Measurements from ENCODE around the gene HACD3. TPM values are rescaled to one million over a fixed set of nuclear protein-coding genes. Genes with fewer than 3 reads are reported as not detected.

Gene HACD3
- total RNA-seq, 2 donors from 2014 or later = 36.0 to 68.7 TPM

GRCh38 chr15:65576664-65577063, 46.4 kb downstream of the HACD3 start:
- H3K4me1 ChIP-seq = no peaks in the 10 kb centered on the region
- no peaks in the 10 kb centered on the region for H3K9me3 ChIP-seq
- H3K27me3 ChIP-seq = no peaks in the 10 kb centered on the region
- intact Hi-C loops (cut with DNase I) = no loop called here
- H3K27ac ChIP-seq = no peak overlapping the region
- TF ChIP-seq CTCF (IDR thresholded peaks at IDR 0.05) = no peak
- no peak overlapping the region for H3K4me3 ChIP-seq
- H3K9ac ChIP-seq (ENCODE audit: low read depth in 2 of 2, low read length in 2 of 2) = no peak overlapping the region
- H3K36me3 ChIP-seq = peaks cover 14% of the 10 kb centered on the region
- DNase-seq = no peak

- Histone ChIP-seq H3K4me1 (no peaks in the 10 kb centered on the region), H3K9ac (ENCODE audit: low read depth in 2 of 2, low read length in 2 of 2) (no peak overlapping the region), H3K27me3 (no peaks in the 10 kb centered on the region), H3K4me3 (no peak overlapping the region), H3K27ac (no peak overlapping the region), H3K9me3 (no peaks in the 10 kb centered on the region), H3K36me3 (peaks cover 14% of the 10 kb centered on the region)
- intact Hi-C loops (cut with DNase I) = no loop called here
- no peak for TF ChIP-seq CTCF (IDR thresholded peaks at IDR 0.05)
- DNase-seq = no peak
Measured at GRCh38 chr15:65577129-65577996, 47.1 kb downstream of the HACD3 start.

GRCh38 chr15:65578904-65579728, 48.9 kb downstream of the HACD3 start:
- TF ChIP-seq CTCF (IDR thresholded peaks at IDR 0.05) = no peak
- no peak overlapping the region for H3K9ac ChIP-seq (ENCODE audit: low read depth in 2 of 2, low read length in 2 of 2)
- intact Hi-C loops (cut with DNase I) = no loop called here
- DNase-seq = no peak
- peaks cover 14% of the 10 kb centered on the region for H3K36me3 ChIP-seq
- H3K27ac ChIP-seq = no peak overlapping the region
- H3K9me3 ChIP-seq = no peaks in the 10 kb centered on the region
- no peaks in the 10 kb centered on the region for H3K4me1 ChIP-seq
- H3K27me3 ChIP-seq = no peaks in the 10 kb centered on the region
- H3K4me3 ChIP-seq = no peak overlapping the region

GRCh38 chr15:65579762-65580161, 49.5 kb downstream of the HACD3 start:
- Histone ChIP-seq H3K36me3 (peaks cover 14% of the 10 kb centered on the region), H3K27ac (no peak overlapping the region), H3K4me1 (no peaks in the 10 kb centered on the region), H3K4me3 (no peak overlapping the region), H3K9me3 (no peaks in the 10 kb centered on the region), H3K27me3 (no peaks in the 10 kb centered on the region), H3K9ac (ENCODE audit: low read depth in 2 of 2, low read length in 2 of 2) (no peak overlapping the region)
- intact Hi-C loops (cut with DNase I) = no loop called here
- no peak for TF ChIP-seq CTCF (IDR thresholded peaks at IDR 0.05)
- no peak for DNase-seq

GRCh38 chr15:65580287-65580686, 50.0 kb downstream of the HACD3 start:
- Histone ChIP-seq H3K4me3 (no peak overlapping the region), H3K9ac (ENCODE audit: low read depth in 2 of 2, low read length in 2 of 2) (no peak overlapping the region), H3K4me1 (no peaks in the 10 kb centered on the region), H3K27me3 (no peaks in the 10 kb centered on the region), H3K36me3 (peaks cover 14% of the 10 kb centered on the region), H3K27ac (no peak overlapping the region), H3K9me3 (no peaks in the 10 kb centered on the region)
- no peak for DNase-seq
- intact Hi-C loops (cut with DNase I) = no loop called here
- TF ChIP-seq CTCF (IDR thresholded peaks at IDR 0.05) = no peak
